ENCODE results near the gene WDR6. TPM values are rescaled to one million over a fixed set of nuclear protein-coding genes. Genes with fewer than 3 reads are reported as not detected.

WDR6 gene
- total RNA-seq, 1 donor from 2014 or later = 79.0 TPM

DNA sequence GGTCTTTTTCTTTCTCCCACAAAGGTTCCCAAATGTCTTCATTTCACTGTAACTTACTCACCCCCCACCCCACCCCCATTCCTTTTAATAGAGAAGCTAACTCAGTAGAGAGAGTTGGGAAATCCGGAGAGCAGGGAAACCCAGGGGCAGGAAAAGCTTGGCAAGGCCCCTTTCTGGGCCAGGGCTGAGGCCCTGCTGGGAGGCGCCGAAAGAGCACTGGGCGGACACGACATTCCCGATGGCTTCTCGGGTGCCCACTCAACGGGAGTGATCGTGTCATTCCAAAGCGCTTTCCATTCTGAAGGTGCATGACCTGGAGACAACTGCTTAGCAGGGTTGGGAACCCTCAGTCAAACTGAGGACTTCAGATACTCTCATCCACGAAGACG is 12.7 kb downstream of the WDR6 start:
- H3K4me3 ChIP-seq = peak overlapping the region; percentile 86
- intact Hi-C loops (cut with micrococcal nuclease) = no loop called here
- no peaks in the 10 kb centered on the region for H3K27me3 ChIP-seq (ENCODE audit: low read depth)
- H3K4me1 ChIP-seq = peaks cover 72% of the 10 kb centered on the region
- H3K9me3 ChIP-seq (replicated peaks) = no peaks in the 10 kb centered on the region
- H3K27ac ChIP-seq (replicated peaks) = peak overlapping the region; percentile 98
- DNase-seq = no peak
- peaks cover 38% of the 10 kb centered on the region for H3K36me3 ChIP-seq
- TF ChIP-seq, protein P1, sequence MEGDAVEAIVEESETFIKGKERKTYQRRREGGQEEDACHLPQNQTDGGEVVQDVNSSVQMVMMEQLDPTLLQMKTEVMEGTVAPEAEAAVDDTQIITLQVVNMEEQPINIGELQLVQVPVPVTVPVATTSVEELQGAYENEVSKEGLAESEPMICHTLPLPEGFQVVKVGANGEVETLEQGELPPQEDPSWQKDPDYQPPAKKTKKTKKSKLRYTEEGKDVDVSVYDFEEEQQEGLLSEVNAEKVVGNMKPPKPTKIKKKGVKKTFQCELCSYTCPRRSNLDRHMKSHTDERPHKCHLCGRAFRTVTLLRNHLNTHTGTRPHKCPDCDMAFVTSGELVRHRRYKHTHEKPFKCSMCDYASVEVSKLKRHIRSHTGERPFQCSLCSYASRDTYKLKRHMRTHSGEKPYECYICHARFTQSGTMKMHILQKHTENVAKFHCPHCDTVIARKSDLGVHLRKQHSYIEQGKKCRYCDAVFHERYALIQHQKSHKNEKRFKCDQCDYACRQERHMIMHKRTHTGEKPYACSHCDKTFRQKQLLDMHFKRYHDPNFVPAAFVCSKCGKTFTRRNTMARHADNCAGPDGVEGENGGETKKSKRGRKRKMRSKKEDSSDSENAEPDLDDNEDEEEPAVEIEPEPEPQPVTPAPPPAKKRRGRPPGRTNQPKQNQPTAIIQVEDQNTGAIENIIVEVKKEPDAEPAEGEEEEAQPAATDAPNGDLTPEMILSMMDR (IDR thresholded peaks at IDR 0.05; ENCODE audit: borderline replicate concordance) = no peak

DNA sequence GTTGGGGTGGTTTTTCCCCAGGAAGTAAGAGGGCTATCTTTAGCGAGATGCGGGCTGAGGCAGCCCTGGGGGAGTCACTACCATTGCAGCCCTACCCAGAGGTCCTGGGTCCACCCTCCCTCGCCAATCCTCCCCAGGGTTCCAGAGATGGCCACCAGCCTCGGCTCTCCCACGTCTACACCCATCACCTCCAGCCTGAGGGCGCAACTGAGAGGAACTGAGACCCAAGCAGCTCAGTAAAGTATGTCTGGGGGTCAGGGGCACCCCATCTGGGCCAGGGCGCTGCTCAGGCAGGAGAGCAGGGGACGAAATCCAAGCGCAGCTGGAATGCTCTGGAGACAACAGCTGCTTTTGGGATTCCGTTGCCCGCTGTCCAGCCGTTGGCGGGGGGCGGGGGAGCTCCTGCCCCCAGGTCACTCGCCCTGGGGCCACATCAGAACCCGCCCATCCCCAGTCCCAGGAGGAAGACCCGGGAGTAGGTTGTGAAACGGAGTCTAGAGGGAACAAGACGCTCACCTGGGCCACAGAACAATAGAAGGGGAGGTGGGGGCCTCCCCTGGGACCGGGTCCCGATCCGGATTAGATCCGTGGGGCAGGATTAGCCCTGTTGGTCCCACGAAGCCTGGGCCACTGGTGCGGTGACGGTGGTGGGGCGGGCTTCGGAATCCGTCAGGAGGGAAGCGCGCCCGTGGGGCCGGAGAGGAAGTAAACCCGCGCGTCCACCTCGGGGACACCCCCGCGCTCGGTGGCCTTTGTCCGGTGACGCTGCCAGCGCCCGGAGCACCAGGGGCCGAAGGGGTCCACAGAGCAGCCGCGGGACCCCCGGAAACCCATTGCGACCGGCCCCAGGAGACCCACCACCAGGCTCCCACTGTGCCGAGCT is 13.4 kb downstream of the WDR6 start:
- peak; percentile 62 for DNase-seq
- Histone ChIP-seq H3K27ac (replicated peaks) (peak overlapping the region; percentile 98), H3K9me3 (replicated peaks) (no peaks in the 10 kb centered on the region), H3K36me3 (peaks cover 38% of the 10 kb centered on the region), H3K4me3 (peak overlapping the region; percentile 86), H3K4me1 (peaks cover 78% of the 10 kb centered on the region), H3K27me3 (ENCODE audit: low read depth) (no peaks in the 10 kb centered on the region)
- TF ChIP-seq, protein P1 (IDR thresholded peaks at IDR 0.05; ENCODE audit: borderline replicate concordance) = no peak
- intact Hi-C loops (cut with micrococcal nuclease) = no loop called here

GRCh38 chr3:49021213-49021812 is 14.1 kb downstream of the WDR6 start:
- H3K9me3 ChIP-seq (replicated peaks) = no peaks in the 10 kb centered on the region
- peak overlapping the region; percentile 86 for H3K4me3 ChIP-seq
- no peaks in the 10 kb centered on the region for H3K27me3 ChIP-seq (ENCODE audit: low read depth)
- TF ChIP-seq, protein P1 (IDR thresholded peaks at IDR 0.05; ENCODE audit: borderline replicate concordance) = no peak
- DNase-seq = peak; percentile 100
- H3K27ac ChIP-seq (replicated peaks) = peak overlapping the region; percentile 98
- H3K36me3 ChIP-seq = peaks cover 38% of the 10 kb centered on the region
- H3K4me1 ChIP-seq = peaks cover 86% of the 10 kb centered on the region
- intact Hi-C loops (cut with micrococcal nuclease) = no loop called here

GRCh38 chr3:49021813-49022687 is 14.9 kb downstream of the WDR6 start, which contains the start of gene NDUFAF3:
Gene NDUFAF3, plus strand, starts transcription at chr3:49022121. Its CDS starts 24 bp downstream, at chr3:49022145.
- TF ChIP-seq, protein P1 (IDR thresholded peaks at IDR 0.05; ENCODE audit: borderline replicate concordance) = peak; percentile 99
- H3K27ac ChIP-seq (replicated peaks) = peak within 1 kb of the TSS; percentile 98
- no peaks in the 10 kb centered on the region for H3K9me3 ChIP-seq (replicated peaks)
- peaks cover 85% of the 10 kb centered on the region for H3K4me1 ChIP-seq
- DNase-seq = peak; percentile 94
- peaks cover 40% of the 10 kb centered on the region for H3K36me3 ChIP-seq
- intact Hi-C loops (cut with micrococcal nuclease) = no loop called here
- H3K27me3 ChIP-seq (ENCODE audit: low read depth) = no peaks in the 10 kb centered on the region
- peak within 1 kb of the TSS; percentile 86 for H3K4me3 ChIP-seq

DNA sequence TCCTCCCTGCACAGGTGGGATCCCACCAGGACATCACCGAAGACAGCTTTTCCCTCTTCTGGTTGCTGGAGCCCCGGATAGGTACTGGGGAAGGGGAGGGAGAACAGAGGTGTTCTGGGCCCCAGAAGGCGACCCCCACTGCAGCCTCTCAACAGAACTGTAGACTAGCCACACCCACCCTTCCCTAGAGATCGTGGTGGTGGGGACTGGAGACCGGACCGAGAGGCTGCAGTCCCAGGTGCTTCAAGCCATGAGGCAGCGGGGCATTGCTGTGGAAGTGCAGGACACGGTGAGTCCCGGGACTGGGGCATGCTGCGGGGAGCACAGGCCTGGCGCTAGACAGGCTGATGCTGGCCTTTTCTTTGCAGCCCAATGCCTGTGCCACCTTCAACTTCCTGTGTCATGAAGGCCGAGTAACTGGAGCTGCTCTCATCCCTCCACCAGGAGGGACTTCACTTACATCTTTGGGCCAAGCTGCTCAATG is 15.5 kb downstream of the WDR6 start:
- DNase-seq = no peak
- H3K9me3 ChIP-seq (replicated peaks) = no peaks in the 10 kb centered on the region
- TF ChIP-seq, protein P1 (IDR thresholded peaks at IDR 0.05; ENCODE audit: borderline replicate concordance) = no peak
- intact Hi-C loops (cut with micrococcal nuclease) = no loop called here
- H3K27me3 ChIP-seq (ENCODE audit: low read depth) = no peaks in the 10 kb centered on the region
- H3K27ac ChIP-seq (replicated peaks) = peak overlapping the region; percentile 98
- H3K4me1 ChIP-seq = peaks cover 81% of the 10 kb centered on the region
- H3K36me3 ChIP-seq = peaks cover 40% of the 10 kb centered on the region
- H3K4me3 ChIP-seq = peak overlapping the region; percentile 86
